GM21528 (cell line): Measurements from ENCODE around the gene TRPM3.

Experiments used
- ATAC-seq: cut with Tn5 transposase; IDR thresholded peaks from one replicate; pipeline ENCODE4 v1.9.1; 2021; ENCODE audit warnings: mild to moderate bottlenecking, moderate library complexity; ENCODE audit not compliant: unreplicated experiment, low FRiP score

TRPM3 gene

GRCh38 chr9:71105192-71105591 lies 16.2 kb downstream of the TRPM3 start:
- no peak for ATAC-seq

GRCh38 chr9:71098801-71099200 lies 22.6 kb downstream of the TRPM3 start:
- ATAC-seq: no peak

- ATAC-seq: no peak
Observed at GRCh38 chr9:71097671-71098070, 23.8 kb downstream of the TRPM3 start.

DNA sequence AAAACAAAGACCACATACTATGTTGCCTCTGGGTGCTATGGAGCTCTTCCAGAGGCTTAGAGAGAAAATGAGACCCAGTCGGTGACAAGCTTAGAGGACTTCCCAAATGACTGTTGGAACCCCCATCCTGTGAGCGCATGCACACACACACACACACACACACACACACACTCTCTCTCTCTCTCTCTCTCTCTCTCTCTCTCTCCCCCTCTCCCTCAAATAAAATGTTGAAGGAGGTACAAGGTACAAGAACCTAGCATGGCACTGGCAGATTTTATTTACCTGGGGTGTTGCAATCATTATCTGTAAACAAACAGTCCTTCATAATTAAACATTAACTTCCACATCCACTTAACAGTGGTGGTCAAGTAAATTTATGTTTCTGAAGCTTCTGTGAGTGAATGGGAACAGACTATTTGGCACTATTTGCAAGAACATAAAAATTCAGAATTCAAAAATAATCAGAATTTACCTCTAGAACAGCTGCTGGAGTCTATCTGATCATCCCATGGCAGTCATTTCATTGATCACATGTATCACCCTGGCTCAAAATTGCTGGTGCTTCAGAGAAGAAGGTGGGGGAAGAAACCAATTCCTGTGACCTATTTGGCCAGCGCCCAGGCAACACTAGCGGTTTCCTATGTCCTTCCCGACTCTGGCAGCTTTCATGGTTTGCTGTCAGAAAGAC lies 24.9 kb downstream of the TRPM3 start:
- no peak for ATAC-seq

DNA sequence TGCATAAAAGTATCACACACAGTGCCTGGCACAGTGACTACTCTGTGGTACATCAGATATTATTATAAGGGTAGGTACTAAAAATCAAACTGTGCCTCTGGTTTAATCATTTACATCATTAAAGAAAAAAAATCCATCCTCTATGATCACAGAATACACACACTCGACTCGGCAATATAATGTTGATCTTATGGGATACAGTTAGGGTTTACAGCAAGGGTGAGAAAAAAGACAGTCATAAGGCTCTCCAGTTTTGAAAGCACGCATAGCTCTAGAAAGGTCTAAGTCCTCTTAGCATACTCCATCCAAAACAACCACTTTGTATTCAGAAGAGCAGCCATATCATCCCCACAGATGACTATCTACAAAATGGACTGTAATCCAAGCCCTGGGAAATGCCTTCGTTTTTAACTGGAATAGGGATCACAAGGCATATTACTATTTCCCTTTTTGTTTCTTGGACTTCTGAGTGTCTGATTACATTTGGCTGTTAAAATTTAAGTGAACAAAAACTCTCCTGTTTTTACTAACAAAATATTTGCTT lies 26.6 kb downstream of the TRPM3 start:
- ATAC-seq: no peak

DNA sequence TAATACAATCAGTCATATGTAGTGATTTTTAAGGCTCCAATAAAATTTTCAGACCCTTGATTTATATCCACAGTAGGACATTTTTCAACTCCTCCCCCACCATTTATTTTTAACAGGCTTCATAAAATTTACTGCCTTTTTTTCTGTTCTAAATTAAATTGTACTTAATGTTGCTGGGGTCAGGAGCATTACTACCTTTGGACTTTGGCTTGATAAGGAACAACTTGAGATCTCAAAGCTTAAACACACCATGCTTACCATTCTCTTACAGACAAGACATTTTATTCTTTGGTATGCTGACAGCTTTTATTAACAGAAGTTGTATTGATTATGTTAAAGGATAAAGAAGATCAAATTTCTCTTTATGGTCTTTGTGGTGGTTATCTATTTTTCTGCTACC lies 30.5 kb downstream of the TRPM3 start:
- no peak for ATAC-seq

- no peak for ATAC-seq
Observed at GRCh38 chr9:71079451-71079850, 42.0 kb downstream of the TRPM3 start.

- ATAC-seq: no peak
Observed at GRCh38 chr9:71076096-71076495, 45.3 kb downstream of the TRPM3 start.

- ATAC-seq: no peak
Observed at GRCh38 chr9:71073494-71073893, 47.9 kb downstream of the TRPM3 start.

DNA sequence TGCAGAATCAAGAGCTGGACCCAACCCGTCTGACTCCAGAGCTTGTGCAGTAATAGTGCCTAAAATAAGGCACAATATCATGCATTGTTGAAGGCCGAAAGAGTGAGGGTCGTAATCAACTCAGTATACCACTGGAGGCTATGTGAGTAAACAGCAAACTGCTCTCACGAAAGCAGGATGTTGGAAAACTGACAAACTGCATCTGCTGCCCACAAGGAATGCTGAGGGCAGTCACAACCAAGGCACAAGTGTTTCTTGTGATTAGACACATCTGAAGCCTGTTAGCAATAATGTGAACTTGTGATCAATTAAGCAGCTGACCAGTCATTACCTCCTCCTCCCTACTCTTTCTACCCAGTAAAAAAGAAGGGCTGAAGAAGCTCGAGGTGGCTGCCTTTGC lies 48.8 kb downstream of the TRPM3 start:
- ATAC-seq: no peak

DNA sequence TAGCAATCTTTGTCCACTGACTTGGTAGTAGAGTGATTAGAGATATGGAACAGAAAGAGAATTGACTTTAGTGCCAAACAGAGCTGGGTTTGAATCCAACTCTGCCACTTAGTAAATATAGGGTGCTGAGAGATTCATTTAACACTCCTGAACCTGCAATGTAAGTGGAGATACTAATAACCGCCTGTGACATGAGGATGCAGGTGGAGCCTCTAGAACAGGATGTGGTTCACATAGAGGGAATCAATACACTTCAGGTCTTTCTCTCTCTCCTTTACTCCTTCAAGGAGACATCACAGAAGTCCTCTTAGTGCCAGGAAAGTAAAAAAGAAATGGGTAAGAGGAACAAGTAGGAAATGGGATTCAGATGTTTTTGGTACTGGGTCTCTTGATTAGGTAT lies 49.8 kb downstream of the TRPM3 start:
- ATAC-seq: no peak

DNA sequence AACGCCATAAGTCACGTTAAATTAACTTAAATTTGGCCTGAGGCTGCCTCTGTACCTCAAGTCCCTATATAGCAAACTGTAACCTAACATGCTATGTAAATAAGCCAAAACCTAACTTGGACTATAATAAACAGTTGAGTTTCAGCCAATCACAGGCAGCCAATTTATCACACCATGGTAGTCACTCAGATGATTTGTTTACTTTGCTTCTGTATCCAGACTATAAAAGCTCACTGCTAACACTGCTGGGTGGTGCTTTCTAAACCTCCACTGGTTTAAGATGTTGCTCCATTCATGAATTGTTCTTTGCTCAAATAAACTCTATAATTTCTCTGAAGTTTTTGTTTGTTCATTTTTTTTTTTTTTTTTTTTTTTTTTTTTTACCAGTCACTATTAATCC lies 62.8 kb downstream of the TRPM3 start:
- no peak for ATAC-seq

DNA sequence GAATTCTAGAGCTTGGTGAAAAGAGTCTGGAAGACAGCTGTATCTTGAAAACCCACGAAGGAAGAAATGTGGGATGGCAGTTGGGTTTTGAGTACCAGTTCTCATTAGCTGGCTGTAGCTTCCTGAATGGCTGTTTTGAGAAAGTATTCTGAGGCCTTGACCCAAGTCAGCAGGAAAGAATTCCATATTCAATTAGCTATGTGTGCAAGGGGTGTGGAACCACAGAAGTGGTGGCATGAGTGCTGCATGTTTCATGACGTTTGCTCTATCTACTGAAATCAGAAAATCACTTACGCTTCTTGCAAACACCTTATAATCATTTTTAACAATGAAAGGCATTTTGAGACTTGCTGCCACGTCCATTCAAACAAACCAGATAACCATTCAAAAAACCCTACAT lies 69.1 kb downstream of the TRPM3 start:
- ATAC-seq: no peak

DNA sequence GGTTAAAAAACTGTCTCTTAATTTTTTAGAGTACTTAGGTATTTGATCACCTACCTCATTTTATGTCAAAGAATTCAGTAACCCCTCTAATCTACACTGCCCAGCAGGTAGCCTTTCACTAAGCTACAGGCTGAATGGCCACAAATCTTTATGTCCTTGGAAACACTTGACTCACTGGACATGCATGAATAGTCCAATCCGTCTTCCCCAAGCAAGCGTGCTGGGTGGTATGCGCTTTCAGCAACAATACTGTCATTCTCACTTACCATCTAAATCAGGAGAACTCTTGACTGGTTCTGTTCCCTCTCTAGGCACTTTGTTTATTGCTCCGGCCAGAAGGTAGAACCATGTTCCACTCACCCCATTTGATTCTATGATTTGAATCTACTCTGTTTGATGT lies 73.1 kb downstream of the TRPM3 start:
- ATAC-seq: no peak

- no peak for ATAC-seq
Observed at GRCh38 chr9:71042448-71042990, 78.9 kb downstream of the TRPM3 start.

DNA sequence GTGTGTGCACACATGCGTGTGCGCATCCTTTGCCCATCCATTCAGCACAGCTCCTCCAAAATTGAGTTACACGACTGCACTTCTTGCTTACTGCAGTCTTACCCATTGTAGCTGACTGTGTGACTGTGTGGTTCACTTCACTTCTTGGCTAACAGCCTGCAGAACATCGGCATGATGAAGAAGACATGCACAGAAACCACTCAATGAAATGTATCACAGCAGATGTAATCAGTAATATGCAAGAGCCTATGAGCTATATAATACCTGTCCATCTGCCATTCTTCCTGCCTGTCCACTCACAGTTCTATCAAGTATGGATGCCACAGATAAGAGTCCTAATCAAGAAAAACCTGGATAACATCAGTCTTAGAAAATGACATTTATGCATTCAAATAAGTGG lies 83.9 kb downstream of the TRPM3 start:
- no peak for ATAC-seq

GRCh38 chr9:71036501-71036900 lies 84.9 kb downstream of the TRPM3 start:
- ATAC-seq: no peak

- no peak for ATAC-seq
Observed at GRCh38 chr9:71032779-71033178, 88.6 kb downstream of the TRPM3 start.

- no peak for ATAC-seq
Observed at GRCh38 chr9:71025728-71026127, 95.7 kb downstream of the TRPM3 start.

- no peak for ATAC-seq
Observed at GRCh38 chr9:71025201-71025600, 96.2 kb downstream of the TRPM3 start.

GRCh38 chr9:71010258-71010657 lies 111.2 kb downstream of the TRPM3 start:
- no peak for ATAC-seq

GRCh38 chr9:71005456-71005855 lies 116.0 kb downstream of the TRPM3 start:
- ATAC-seq: no peak
